GM12878 (cell line): ENCODE data around the gene ENDOD1. TPM values are rescaled to one million over a fixed set of nuclear protein-coding genes. Genes with fewer than 3 reads are reported as not detected.

ENCODE experiments used
- ATAC-seq: fragments of 200-7000 bp; cut with Tn5 transposase; 3 replicates; pipeline ENCODE4 v1.9.1; 2020; ENCODE audit warnings: mild to moderate bottlenecking, moderate library complexity
- BruUV-seq: library from RNA; stranded (reverse); fragments of 400-500 nt; replicated peaks from 2 replicates; lab custom pipeline; 2021; lab: Mats Ljungman, UMichigan
- CTCF ChIA-PET: fragments of 300-600 bp; sonication (Branson Sonifier 250); formaldehyde crosslinking; extraction: SDS; loops from one replicate; lab custom pipeline; 2021; ENCODE audit warnings: inconsistent platforms; lab: Yijun Ruan, JAX
- POLR2A ChIA-PET: fragments of 350-600 bp; formaldehyde crosslinking; extraction: SDS; loops from one replicate; lab custom pipeline; 2021; ENCODE audit warnings: inconsistent platforms; lab: Charles Lee
- RAD21 ChIA-PET: fragments of 300-600 bp; sonication (Branson Sonifier 250); formaldehyde crosslinking; loops from one replicate; lab custom pipeline; 2023; ENCODE audit warnings: antibody characterized with exemption; ENCODE audit not compliant: unreplicated experiment; lab: Charles Lee
- SMC1A ChIA-PET: fragments of 300-600 bp; sonication (Branson Sonifier 250); formaldehyde crosslinking; loops from one replicate; lab custom pipeline; 2023; ENCODE audit not compliant: unreplicated experiment, uncharacterized antibody; lab: Charles Lee
- DNase-seq: peaks from one replicate; pipeline ENCODE4 v3.0.0-alpha.2; 2011; ENCODE audit warnings: low read depth, low spot score
- FAIRE-seq: peaks from 3 replicates; lab custom pipeline; 2011; peaks lifted over from hg19 to GRCh38; lab: Jason Lieb, UNC
- H2AFZ ChIP-seq: 2 replicates; pipeline ENCODE4 v1.6.0; 2011; ENCODE audit warnings: low read depth, low read length, control low read depth; ENCODE audit not compliant: control insufficient read depth
- H3K27ac ChIP-seq: 2 replicates; pipeline ENCODE4 v1.5.1; 2011; ENCODE audit warnings: control low read depth; ENCODE audit not compliant: control insufficient read depth, insufficient read depth
- H3K27me3 ChIP-seq, 2 experiments: replicated peaks in 1 of 2; 2 replicates each; pipeline versions ENCODE4 v1.6.0 to v1.6.1; 2011; ENCODE audit warnings: low read length in 1 of 2; ENCODE audit not compliant: control insufficient read depth in 2 of 2, insufficient read depth in 2 of 2
- H3K36me3 ChIP-seq, 2 experiments: 2 replicates each; pipeline ENCODE4 v1.5.1; 2011; ENCODE audit warnings: low read length in 1 of 2; ENCODE audit not compliant: control insufficient read depth in 2 of 2, insufficient read depth in 2 of 2
- H3K4me1 ChIP-seq: 2 replicates; pipeline ENCODE4 v1.6.1; 2011; ENCODE audit warnings: mild to moderate bottlenecking, low read length, moderate library complexity, mixed read lengths; ENCODE audit not compliant: control insufficient read depth, insufficient read depth
- H3K4me2 ChIP-seq: 2 replicates; pipeline ENCODE4 v1.6.0; 2011; ENCODE audit warnings: control low read depth; ENCODE audit not compliant: control insufficient read depth, insufficient read depth
- H3K4me3 ChIP-seq: fragments of 200-600 bp; sonication (generic); 2 replicates; pipeline ENCODE4 v1.5.1; 2016
- H3K79me2 ChIP-seq: 2 replicates; pipeline ENCODE4 v1.6.0; 2011; ENCODE audit warnings: low read length; ENCODE audit not compliant: control insufficient read depth, insufficient read depth
- H3K9ac ChIP-seq: 2 replicates; pipeline ENCODE4 v1.8.0; 2011; ENCODE audit warnings: low read length, control low read depth, mixed read lengths; ENCODE audit not compliant: control insufficient read depth, insufficient read depth
- H3K9me3 ChIP-seq: replicated peaks from 3 replicates; pipeline ENCODE4 v1.5.1; 2011; ENCODE audit warnings: mild to moderate bottlenecking, low read length; ENCODE audit not compliant: control insufficient read depth, insufficient read depth
- H4K20me1 ChIP-seq: 2 replicates; pipeline ENCODE4 v1.6.0; 2011; ENCODE audit not compliant: control insufficient read depth, insufficient read depth
- ATF2 ChIP-seq: IDR thresholded peaks from 2 replicates; pipeline ENCODE4 v1.6.1; 2012; ENCODE audit warnings: low read length, inconsistent platforms
- JUNB ChIP-seq: IDR thresholded peaks from 2 replicates; pipeline ENCODE4 v1.6.1; 2016; ENCODE audit warnings: antibody characterized with exemption, mild to moderate bottlenecking
- MXI1 ChIP-seq: fragments of 150-350 bp; IDR thresholded peaks from 2 replicates; pipeline ENCODE4 v1.6.1; 2011; ENCODE audit warnings: low read depth, mild to moderate bottlenecking, inconsistent platforms, low read length, improper control_type of control experiment
- REST ChIP-seq: IDR thresholded peaks from 2 replicates; pipeline ENCODE4 v1.6.1; 2012; ENCODE audit warnings: mild to moderate bottlenecking, low read depth, low read length
- SKIL ChIP-seq: fragments of 450-650 bp; IDR thresholded peaks from 2 replicates; pipeline ENCODE4 v1.6.1; 2017; ENCODE audit warnings: mild to moderate bottlenecking, low read depth, inconsistent platforms; ENCODE audit not compliant: poor library complexity, severe bottlenecking
- TAF1 ChIP-seq: IDR thresholded peaks from 2 replicates; pipeline ENCODE4 v1.6.1; 2011; ENCODE audit warnings: mild to moderate bottlenecking, low read depth, low read length, borderline replicate concordance
- YBX1 ChIP-seq: fragments of 450-650 bp; IDR thresholded peaks from 2 replicates; pipeline ENCODE4 v1.6.1; 2016; ENCODE audit warnings: antibody characterized with exemption
- ZNF592 ChIP-seq: fragments of 450-650 bp; IDR thresholded peaks from 2 replicates; pipeline ENCODE4 v1.6.1; 2017; ENCODE audit warnings: mild to moderate bottlenecking, moderate library complexity
- WGBS: methylation state at CpG from one replicate; pipeline ENCODE4 v1.1.6; 2016; ENCODE audit warnings: low lambda C conversion rate; ENCODE audit not compliant: insufficient replicate concordance, insufficient coverage; ENCODE audit errors: missing lambda C conversion rate; 5-methylcytosine and 5-hydroxymethylcytosine counted together
- in situ Hi-C: fragments of 300-500 bp; cut with MboI; formaldehyde crosslinking; loops from 9 replicates; pipeline ENCODE4 v1.14.3; 2018; ENCODE audit warnings: mixed read lengths
- intact Hi-C: fragments of 100-400 bp; cut with micrococcal nuclease; formaldehyde crosslinking; loops from one replicate; pipeline ENCODE4 v1.14.2; 2022; ENCODE audit not compliant: unreplicated experiment
- polyA plus RNA-seq, 11 experiments: library from polyadenylated mRNA; depleted of rRNA in 4 of 11; unstranded in 6 of 11; stranded (reverse) in 5 of 11; fragments of >200 nt; fragmentation: Nextera tagmentation in 4 of 11; fragmentation: Illumina TruSeq in 1 of 11; extraction: Ambion mirVana in 4 of 11; extraction: Trizol in 1 of 11; gene quantifications; 1 replicate in 1 of 11; 2 replicates in 10 of 11; pipeline versions ENCODE4 v1.2.1 to v1.2.3, GENCODE V29; 2011 to 2016; ENCODE audit warnings: inconsistent platforms in 2 of 11, missing spikeins in 2 of 11, low read depth in 1 of 11
- total RNA-seq, 4 experiments: library from RNA; depleted of rRNA in 3 of 4; stranded (reverse); fragments of >200 nt in 3 of 4; fragmentation: Illumina TruSeq in 1 of 4; extraction: Trizol in 1 of 4; gene quantifications; 2 replicates each; pipeline versions ENCODE4 v1.2.1 to v1.2.3, GENCODE V29; 2013 to 2021

The ENDOD1 gene
- total and polyA plus RNA-seq, 10 of the 15 experiments (the other 5 are each of a cell fraction or from before 2014, with no cell fraction given) = 6.0 to 30.0 (median 12.1) TPM

GRCh38 chr11:95140397-95141033, 50.9 kb downstream of the ENDOD1 start:
- no peak for DNase-seq
- ChIA-PET SMC1A (interaction anchor here (0.6 to 8.3 kb wide), 6 partner anchors 8 to 196 kb away, joined by 3 to 170 read pairs (median 3); partner anchors contain the start of gene SRSF8), RAD21 (interaction anchor here (0.8 to 8.0 kb wide), 3 partner anchors 10 to 70 kb away, joined by 4 to 110 read pairs (median 4); partner anchors contain the start of gene SRSF8), POLR2A (no interaction called here), CTCF (interaction anchor here (0.6 to 24.1 kb wide), 13 partner anchors 9 to 1358 kb away, joined by 3 to 459 read pairs (median 3); partner anchors contain the start of gene SRSF8)
- WGBS = 54% methylated on average over 4 of the region's 4 CpGs
- no peaks in the 10 kb centered on the region for H3K79me2 ChIP-seq
- ATAC-seq = no peak
- H3K27me3 ChIP-seq = 0 out of 4 replicates have a peak, but pooled peaks cover 0 to 2% of the 10 kb centered on the region in 2 experiments
- TF ChIP-seq MXI1 (no peak), JUNB (no peak), ZNF592 (no peak), SKIL (no peak), REST (no peak), YBX1 (no peak), TAF1 (no peak), ATF2 (no peak)
- intact Hi-C loops = no loop called here
- H3K4me2 ChIP-seq = no peak overlapping the region
- H3K4me1 ChIP-seq = no peaks in the 10 kb centered on the region
- H4K20me1 ChIP-seq = no peaks in the 10 kb centered on the region
- no TSS peak for BruUV-seq
- in situ Hi-C loops = no loop called here
- no peak overlapping the region for H3K27ac ChIP-seq
- FAIRE-seq = no peak
- H3K9me3 ChIP-seq = no peaks in the 10 kb centered on the region
- H3K9ac ChIP-seq = no peak overlapping the region
- H3K4me3 ChIP-seq = no peak overlapping the region
- no peaks in the 10 kb centered on the region for H3K36me3 ChIP-seq
- H2AFZ ChIP-seq = no peak overlapping the region
